Measurements from ENCODE around the gene ENPP3. TPM values are rescaled to one million over a fixed set of nuclear protein-coding genes. Genes with fewer than 3 reads are reported as not detected.

Gene ENPP3
- total and polyA plus RNA-seq, 9 of the 15 experiments (the other 6 are each of a cell fraction or from before 2014, with no cell fraction given), result 14.0 to 32.8 (median 21.6) TPM

DNA sequence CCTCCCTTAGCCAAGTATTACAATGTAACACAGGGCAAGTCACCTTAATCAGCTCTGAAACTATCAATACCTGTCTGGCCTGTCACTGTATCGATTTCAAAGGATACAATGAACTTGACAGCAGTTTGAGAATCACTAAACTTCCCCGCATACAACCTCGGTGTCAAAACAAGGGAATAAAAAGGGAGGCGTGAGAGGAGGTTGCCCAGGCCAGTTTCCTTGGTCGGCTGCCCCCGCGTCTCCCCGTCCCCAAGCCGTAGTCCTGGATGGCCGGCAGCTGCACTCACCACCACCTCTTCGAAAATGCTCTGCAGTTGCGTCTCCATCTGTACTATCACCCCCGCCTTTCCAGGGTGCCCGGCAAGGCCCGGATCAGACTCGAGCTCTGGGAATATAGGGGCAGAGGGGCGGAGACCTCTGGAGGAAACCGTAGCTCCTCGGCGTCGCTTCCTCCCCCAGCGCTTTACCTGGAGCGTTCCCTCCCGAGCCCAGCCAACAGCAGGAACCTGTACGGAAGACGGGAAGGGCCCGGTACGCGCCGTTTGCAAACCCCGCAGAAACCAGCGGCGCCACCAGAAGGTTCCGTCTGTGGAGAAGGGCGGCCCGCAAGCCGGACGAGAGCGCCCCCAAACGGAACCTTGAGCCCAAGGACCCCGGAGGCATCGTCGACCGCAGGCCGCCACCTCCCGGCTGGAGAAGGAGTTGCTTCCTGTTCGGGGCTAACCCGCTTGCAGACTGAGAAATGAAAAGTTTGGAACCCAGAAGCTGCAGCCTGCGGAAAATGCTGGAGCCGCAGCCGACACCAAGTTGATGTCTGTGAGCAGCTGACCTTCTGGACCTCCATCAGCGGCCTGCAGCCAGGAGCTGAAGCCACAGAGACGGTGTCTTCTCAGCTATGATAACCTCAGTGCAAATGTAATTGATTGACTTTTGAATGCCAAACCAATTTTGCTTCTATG, 9.1 kb upstream of the ENPP3 start, which contains the start of gene MED23 (continued):
- TF ChIP-seq TBP (optimal IDR thresholded peaks at IDR 0.05; ENCODE audit: low read depth, low read length), result peak; percentile 92
- TF ChIP-seq MED1 (CRISPR knock-in tag; IDR thresholded peaks at IDR 0.05; ENCODE audit: borderline replicate concordance), result no peak
- TF ChIP-seq ZNF408 (CRISPR knock-in tag; IDR thresholded peaks at IDR 0.05; ENCODE audit: low read depth), result no peak
- TF ChIP-seq FOXM1 (IDR thresholded peaks at IDR 0.05; ENCODE audit: low read depth), result peak; percentile 56; the same call in 1 of the 2 replicates
- peak; percentile 96 for TF ChIP-seq FOXM1 (CRISPR knock-in tag; IDR thresholded peaks at IDR 0.05; ENCODE audit: low read depth)
- peak; percentile 44; the same call in 1 of the 2 replicates for TF ChIP-seq JUN (IDR thresholded peaks at IDR 0.05; ENCODE audit: borderline replicate concordance, low read depth, low read length)
- TF ChIP-seq JUN (CRISPR knock-in tag; IDR thresholded peaks at IDR 0.05; ENCODE audit: borderline replicate concordance), result no peak
- TF ChIP-seq, protein P1, sequence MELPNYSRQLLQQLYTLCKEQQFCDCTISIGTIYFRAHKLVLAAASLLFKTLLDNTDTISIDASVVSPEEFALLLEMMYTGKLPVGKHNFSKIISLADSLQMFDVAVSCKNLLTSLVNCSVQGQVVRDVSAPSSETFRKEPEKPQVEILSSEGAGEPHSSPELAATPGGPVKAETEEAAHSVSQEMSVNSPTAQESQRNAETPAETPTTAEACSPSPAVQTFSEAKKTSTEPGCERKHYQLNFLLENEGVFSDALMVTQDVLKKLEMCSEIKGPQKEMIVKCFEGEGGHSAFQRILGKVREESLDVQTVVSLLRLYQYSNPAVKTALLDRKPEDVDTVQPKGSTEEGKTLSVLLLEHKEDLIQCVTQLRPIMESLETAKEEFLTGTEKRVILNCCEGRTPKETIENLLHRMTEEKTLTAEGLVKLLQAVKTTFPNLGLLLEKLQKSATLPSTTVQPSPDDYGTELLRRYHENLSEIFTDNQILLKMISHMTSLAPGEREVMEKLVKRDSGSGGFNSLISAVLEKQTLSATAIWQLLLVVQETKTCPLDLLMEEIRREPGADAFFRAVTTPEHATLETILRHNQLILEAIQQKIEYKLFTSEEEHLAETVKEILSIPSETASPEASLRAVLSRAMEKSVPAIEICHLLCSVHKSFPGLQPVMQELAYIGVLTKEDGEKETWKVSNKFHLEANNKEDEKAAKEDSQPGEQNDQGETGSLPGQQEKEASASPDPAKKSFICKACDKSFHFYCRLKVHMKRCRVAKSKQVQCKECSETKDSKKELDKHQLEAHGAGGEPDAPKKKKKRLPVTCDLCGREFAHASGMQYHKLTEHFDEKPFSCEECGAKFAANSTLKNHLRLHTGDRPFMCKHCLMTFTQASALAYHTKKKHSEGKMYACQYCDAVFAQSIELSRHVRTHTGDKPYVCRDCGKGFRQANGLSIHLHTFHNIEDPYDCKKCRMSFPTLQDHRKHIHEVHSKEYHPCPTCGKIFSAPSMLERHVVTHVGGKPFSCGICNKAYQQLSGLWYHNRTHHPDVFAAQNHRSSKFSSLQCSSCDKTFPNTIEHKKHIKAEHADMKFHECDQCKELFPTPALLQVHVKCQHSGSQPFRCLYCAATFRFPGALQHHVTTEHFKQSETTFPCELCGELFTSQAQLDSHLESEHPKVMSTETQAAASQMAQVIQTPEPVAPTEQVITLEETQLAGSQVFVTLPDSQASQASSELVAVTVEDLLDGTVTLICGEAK (IDR thresholded peaks at IDR 0.05), result peak; percentile 100
- TF ChIP-seq, protein P1 (CRISPR knock-in tag; IDR thresholded peaks at IDR 0.05), result no peak
- TF ChIP-seq ZZZ3 (IDR thresholded peaks at IDR 0.05), result peak; percentile 88
- no peak for TF ChIP-seq MIER1 (IDR thresholded peaks at IDR 0.05; ENCODE audit: low read depth)
- TF ChIP-seq ZNF41 (CRISPR knock-in tag; conservative IDR thresholded peaks at IDR 0.05), result peak; percentile 57; the same call in 1 of the 2 replicates
- no peak for TF ChIP-seq RBM17 (IDR thresholded peaks at IDR 0.05; ENCODE audit: borderline replicate concordance, low read depth, low read length)
- no peak for TF ChIP-seq ASH1L (IDR thresholded peaks at IDR 0.05; ENCODE audit: borderline replicate concordance, low read depth, partially characterized antibody)
- TF ChIP-seq, protein P2, sequence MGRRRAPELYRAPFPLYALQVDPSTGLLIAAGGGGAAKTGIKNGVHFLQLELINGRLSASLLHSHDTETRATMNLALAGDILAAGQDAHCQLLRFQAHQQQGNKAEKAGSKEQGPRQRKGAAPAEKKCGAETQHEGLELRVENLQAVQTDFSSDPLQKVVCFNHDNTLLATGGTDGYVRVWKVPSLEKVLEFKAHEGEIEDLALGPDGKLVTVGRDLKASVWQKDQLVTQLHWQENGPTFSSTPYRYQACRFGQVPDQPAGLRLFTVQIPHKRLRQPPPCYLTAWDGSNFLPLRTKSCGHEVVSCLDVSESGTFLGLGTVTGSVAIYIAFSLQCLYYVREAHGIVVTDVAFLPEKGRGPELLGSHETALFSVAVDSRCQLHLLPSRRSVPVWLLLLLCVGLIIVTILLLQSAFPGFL (CRISPR knock-in tag; IDR thresholded peaks at IDR 0.05), result peak; percentile 99
- no peak for TF ChIP-seq CREBBP (IDR thresholded peaks at IDR 0.05; ENCODE audit: low read depth, low read length)
